K562 (cell line): ENCODE results near the gene BHLHE23. TPM values are rescaled to one million over a fixed set of nuclear protein-coding genes. Genes with fewer than 3 reads are reported as not detected.

Experiments used
- ATAC-seq: fragments of 200-7000 bp; cut with Tn5 transposase; 3 replicates; pipeline ENCODE4 v1.9.1; 2020; ENCODE audit warnings: moderate library complexity
- BruUV-seq: library from RNA; stranded (reverse); fragments of 400-500 nt; replicated peaks from 2 replicates; lab custom pipeline; 2021; lab: Mats Ljungman, UMichigan
- CTCF ChIA-PET: fragments of 300-600 bp; formaldehyde crosslinking; extraction: SDS; loops from one replicate; lab custom pipeline; 2021; ENCODE audit warnings: low intra/inter-chr PET ratio; lab: Yijun Ruan, JAX
- POLR2A ChIA-PET: fragments of 300-600, 350-650 bp; sonication (Branson Sonifier 250); formaldehyde crosslinking; extraction: SDS; loops from one replicate; lab custom pipeline; 2021; ENCODE audit warnings: antibody characterized with exemption, inconsistent platforms; lab: Yijun Ruan, JAX
- DNase-seq, 4 experiments: peaks; one replicate each; pipeline versions ENCODE4 v3.0.0 to v3.0.0-alpha.2; 2011 to 2018; ENCODE audit warnings: low spot score in 3 of 4, mixed read lengths in 3 of 4; ENCODE audit errors: extremely low read depth in 1 of 4
- FAIRE-seq: peaks from 2 replicates; lab custom pipeline; 2011; peaks lifted over from hg19 to GRCh38; lab: Jason Lieb, UNC
- H2AFZ ChIP-seq: 2 replicates; pipeline ENCODE4 v1.6.0; 2011; ENCODE audit warnings: low read depth, low read length, control low read depth, inconsistent platforms
- H3K27ac ChIP-seq: fragments of 200-600 bp; 3 replicates; pipeline ENCODE4 v1.8.0; 2011; ENCODE audit warnings: low read depth, mild to moderate bottlenecking, control low read depth, inconsistent platforms, low read length, moderate library complexity, mixed read lengths; ENCODE audit errors: extremely low read depth
- H3K27me3 ChIP-seq, 2 experiments: fragments of 300-600 bp in 1 of 2; 2 replicates in 1 of 2; 3 replicates in 1 of 2; pipeline versions ENCODE4 v1.6.0 to v1.8.0; 2011; ENCODE audit warnings: inconsistent platforms in 2 of 2, low read length in 2 of 2, mild to moderate bottlenecking in 1 of 2, mixed read lengths in 1 of 2, moderate library complexity in 1 of 2; ENCODE audit not compliant: control insufficient read depth in 2 of 2, insufficient read depth in 2 of 2
- H3K36me3 ChIP-seq: fragments of 300-600 bp; 3 replicates; pipeline ENCODE4 v1.8.0; 2011; ENCODE audit warnings: mild to moderate bottlenecking, low read length, inconsistent platforms; ENCODE audit not compliant: control insufficient read depth, insufficient read depth
- H3K4me1 ChIP-seq, 2 experiments: fragments of 200-600 bp in 1 of 2; replicated peaks in 1 of 2; 2 replicates in 1 of 2; 3 replicates in 1 of 2; pipeline versions ENCODE4 v1.5.1 to v1.8.0; 2011; ENCODE audit warnings: inconsistent platforms in 2 of 2, low read length in 2 of 2, mild to moderate bottlenecking in 1 of 2, mixed read lengths in 1 of 2, moderate library complexity in 1 of 2; ENCODE audit not compliant: control insufficient read depth in 2 of 2, insufficient read depth in 2 of 2
- H3K4me2 ChIP-seq: 2 replicates; pipeline ENCODE4 v1.6.1; 2011; ENCODE audit warnings: low read length, control low read depth, inconsistent platforms, mixed read lengths; ENCODE audit not compliant: insufficient read depth
- H3K4me3 ChIP-seq: fragments of 200-600 bp; sonication (generic), shearing (Covaris generic); 2 replicates; pipeline ENCODE4 v1.5.1; 2016; ENCODE audit warnings: control low read depth, inconsistent platforms
- H3K79me2 ChIP-seq: fragments of 200-600 bp; 3 replicates; pipeline ENCODE4 v1.8.0; 2011; ENCODE audit warnings: low read length, inconsistent platforms; ENCODE audit not compliant: control insufficient read depth, insufficient read depth
- H3K9ac ChIP-seq, 2 experiments: 2 replicates each; pipeline versions ENCODE4 v1.6.0 to v1.6.1; 2011; ENCODE audit warnings: low read depth in 2 of 2, low read length in 2 of 2, control low read depth in 1 of 2, inconsistent platforms in 1 of 2, mild to moderate bottlenecking in 1 of 2, mixed read lengths in 1 of 2; ENCODE audit not compliant: insufficient read depth in 1 of 2
- H3K9me1 ChIP-seq: one replicate; pipeline ENCODE4 v1.6.0; 2011; ENCODE audit warnings: inconsistent platforms, mild to moderate bottlenecking, low read length, moderate library complexity; ENCODE audit not compliant: control insufficient read depth, insufficient read depth
- H3K9me3 ChIP-seq: replicated peaks from 2 replicates; pipeline ENCODE4 v1.5.1; 2011; ENCODE audit warnings: low read depth, low read length, inconsistent platforms; ENCODE audit not compliant: control insufficient read depth, insufficient read depth
- H4K20me1 ChIP-seq: replicated peaks from 2 replicates; pipeline ENCODE4 v1.6.1; 2011; ENCODE audit warnings: low read length, inconsistent platforms, mixed read lengths; ENCODE audit not compliant: control insufficient read depth, insufficient read depth
- CREB1 ChIP-seq, 2 experiments: sonication (generic) in 1 of 2; formaldehyde crosslinking in 1 of 2; IDR thresholded peaks; 2 replicates each; pipeline versions ENCODE4 v1.6.1 to v1.8.0; 2012 to 2022; ENCODE audit warnings: inconsistent platforms in 1 of 2, mild to moderate bottlenecking in 1 of 2, missing genetic modification reagents in 1 of 2, moderate library complexity in 1 of 2
- EGR1 ChIP-seq: fragments of 450-650 bp; conservative IDR thresholded peaks from 2 replicates; pipeline ENCODE4 v1.6.1; 2017; ENCODE audit warnings: mild to moderate bottlenecking
- KAT8 ChIP-seq: fragments of 450-650 bp; IDR thresholded peaks from 2 replicates; pipeline ENCODE4 v1.6.1; 2016; ENCODE audit warnings: low read depth, mild to moderate bottlenecking
- NFE2L1 ChIP-seq: fragments of 450-650 bp; IDR thresholded peaks from 2 replicates; pipeline ENCODE4 v1.6.1; 2016; ENCODE audit warnings: missing genetic modification characterization, low read depth, mild to moderate bottlenecking, missing compliant biosample characterization, moderate library complexity, borderline replicate concordance
- PHB ChIP-seq: fragments of 250-450 bp; sonication (Bioruptor Pico); IDR thresholded peaks from 2 replicates; pipeline ENCODE4 v1.5.0; 2021
- RBM22 ChIP-seq: fragments of 200-400 bp; formaldehyde crosslinking; IDR thresholded peaks from 2 replicates; pipeline ENCODE4 v1.6.1; 2018; ENCODE audit warnings: low read length, low read depth; ENCODE audit not compliant: poor library complexity, severe bottlenecking
- THRAP3 ChIP-seq: fragments of 450-650 bp; IDR thresholded peaks from 2 replicates; pipeline ENCODE4 v1.6.1; 2016; ENCODE audit warnings: mild to moderate bottlenecking, inconsistent platforms, borderline replicate concordance
- ZBTB17 ChIP-seq: fragments of 450-650 bp; formaldehyde crosslinking; IDR thresholded peaks from 2 replicates; pipeline ENCODE4 v1.4.0; 2020; ENCODE audit warnings: mild to moderate bottlenecking
- ZFP36 ChIP-seq: fragments of 150-350 bp; IDR thresholded peaks from 2 replicates; pipeline ENCODE4 v1.6.1; 2018; ENCODE audit warnings: low read length, low read depth; ENCODE audit not compliant: partially characterized antibody
- ZFP91 ChIP-seq: sonication (generic); formaldehyde crosslinking; IDR thresholded peaks from 2 replicates; pipeline ENCODE4 v1.8.0; 2022; ENCODE audit warnings: mild to moderate bottlenecking, missing genetic modification reagents
- ZNF316 ChIP-seq: fragments of 450-650 bp; IDR thresholded peaks from 2 replicates; pipeline ENCODE4 v1.6.1; 2016
- ZNF764 ChIP-seq: fragments of 250-450 bp; sonication (Bioruptor Pico); IDR thresholded peaks from 2 replicates; pipeline ENCODE4 v1.4.0; 2020; ENCODE audit warnings: low read depth, mild to moderate bottlenecking, moderate library complexity
- in situ Hi-C: fragments of 300-500 bp; cut with MboI; formaldehyde crosslinking; loops from 4 replicates; pipeline ENCODE4 v1.15.0; 2018; ENCODE audit warnings: inconsistent platforms, mixed read lengths
- intact Hi-C: fragments of 100-400 bp; cut with micrococcal nuclease; formaldehyde crosslinking; loops from 2 replicates; pipeline ENCODE4 v1.14.2; 2022
- polyA plus RNA-seq, 8 experiments: library from polyadenylated mRNA; depleted of rRNA in 4 of 8; stranded (reverse) in 5 of 8; unstranded in 3 of 8; fragments of >200 nt; fragmentation: Nextera tagmentation in 2 of 8; fragmentation: Illumina TruSeq in 1 of 8; extraction: Ambion mirVana in 2 of 8; extraction: Trizol in 1 of 8; gene quantifications; 2 replicates each; pipeline versions ENCODE4 v1.2.1 to v1.2.3, GENCODE V29; 2011 to 2014; ENCODE audit warnings: inconsistent platforms in 1 of 8, missing spikeins in 1 of 8
- total RNA-seq, 7 experiments: library from RNA; depleted of rRNA in 6 of 7; stranded (reverse); fragments of >200 nt in 6 of 7; fragmentation: Illumina TruSeq in 2 of 7; extraction: Trizol in 2 of 7; gene quantifications; 2 replicates each; pipeline versions ENCODE4 v1.2.1 to v1.2.3, GENCODE V29; 2011 to 2021; ENCODE audit warnings: low replicate concordance in 1 of 7
- TF ChIP-seq, protein P1 (sequence below): sonication (generic); IDR thresholded peaks from 2 replicates; pipeline ENCODE4 v1.6.1; 2016
- TF ChIP-seq, protein P2 (sequence below): fragments of 450-650 bp; formaldehyde crosslinking; IDR thresholded peaks from 2 replicates; pipeline ENCODE4 v1.4.0; 2022; ENCODE audit warnings: missing genetic modification characterization

Gene BHLHE23
- total and polyA plus RNA-seq, 9 of the 15 experiments (the other 6 are each of a cell fraction or from before 2014, with no cell fraction given): not detected

GRCh38 chr20:63013207-63013606, 6.4 kb upstream of the BHLHE23 start:
- CTCF ChIA-PET: no interaction called here

More at GRCh38 chr20:63013207-63013606, 6.4 kb upstream of the BHLHE23 start:
- no peak for FAIRE-seq
- intact Hi-C loops: no loop called here
- Histone ChIP-seq H3K9ac (no peak overlapping the region), H3K9me1 (no peaks in the 10 kb centered on the region), H3K79me2 (no peaks in the 10 kb centered on the region), H3K4me1 (peaks cover 5 to 37% of the 10 kb centered on the region in 2 experiments; a peak in 3 of 5 replicates), H3K27ac (no peak overlapping the region), H3K4me2 (no peak overlapping the region), H3K27me3 (peaks cover 56 to 72% of the 10 kb centered on the region in 2 experiments), H3K36me3 (no peaks in the 10 kb centered on the region), H4K20me1 (no peaks in the 10 kb centered on the region; the same call in none of the 2 replicates), H2AFZ (no peak overlapping the region), H3K9me3 (0 out of 2 replicates have a peak, but pooled peaks cover 3% of the 10 kb centered on the region), H3K4me3 (no peak overlapping the region)
- POLR2A ChIA-PET: no interaction called here
- TF ChIP-seq PHB (CRISPR knock-in tag): no peak
- no peak for TF ChIP-seq ZBTB17 (CRISPR knock-in tag)
- no peak for TF ChIP-seq EGR1
- TF ChIP-seq ZFP91: no peak
- TF ChIP-seq KAT8: no peak
- no peak for TF ChIP-seq CREB1 (IDR thresholded peaks at IDR 0.05)
- no peak for TF ChIP-seq CREB1 (CRISPR knock-in tag; IDR thresholded peaks at IDR 0.05)
- TF ChIP-seq ZNF764 (CRISPR knock-in tag): no peak
- TF ChIP-seq ZFP36: no peak
- TF ChIP-seq RBM22: no peak
- TF ChIP-seq, protein P1, sequence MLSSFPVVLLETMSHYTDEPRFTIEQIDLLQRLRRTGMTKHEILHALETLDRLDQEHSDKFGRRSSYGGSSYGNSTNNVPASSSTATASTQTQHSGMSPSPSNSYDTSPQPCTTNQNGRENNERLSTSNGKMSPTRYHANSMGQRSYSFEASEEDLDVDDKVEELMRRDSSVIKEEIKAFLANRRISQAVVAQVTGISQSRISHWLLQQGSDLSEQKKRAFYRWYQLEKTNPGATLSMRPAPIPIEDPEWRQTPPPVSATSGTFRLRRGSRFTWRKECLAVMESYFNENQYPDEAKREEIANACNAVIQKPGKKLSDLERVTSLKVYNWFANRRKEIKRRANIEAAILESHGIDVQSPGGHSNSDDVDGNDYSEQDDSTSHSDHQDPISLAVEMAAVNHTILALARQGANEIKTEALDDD: no peak
- TF ChIP-seq, protein P2, sequence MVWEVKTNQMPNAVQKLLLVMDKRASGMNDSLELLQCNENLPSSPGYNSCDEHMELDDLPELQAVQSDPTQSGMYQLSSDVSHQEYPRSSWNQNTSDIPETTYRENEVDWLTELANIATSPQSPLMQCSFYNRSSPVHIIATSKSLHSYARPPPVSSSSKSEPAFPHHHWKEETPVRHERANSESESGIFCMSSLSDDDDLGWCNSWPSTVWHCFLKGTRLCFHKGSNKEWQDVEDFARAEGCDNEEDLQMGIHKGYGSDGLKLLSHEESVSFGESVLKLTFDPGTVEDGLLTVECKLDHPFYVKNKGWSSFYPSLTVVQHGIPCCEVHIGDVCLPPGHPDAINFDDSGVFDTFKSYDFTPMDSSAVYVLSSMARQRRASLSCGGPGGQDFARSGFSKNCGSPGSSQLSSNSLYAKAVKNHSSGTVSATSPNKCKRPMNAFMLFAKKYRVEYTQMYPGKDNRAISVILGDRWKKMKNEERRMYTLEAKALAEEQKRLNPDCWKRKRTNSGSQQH: no peak
- no peak for TF ChIP-seq NFE2L1 (tag)
- TF ChIP-seq ZNF316: no peak
- TF ChIP-seq THRAP3: no peak
- no TSS peak for BruUV-seq
- no peak for ATAC-seq
- in situ Hi-C loops: loop anchor here (10.0 kb wide), 1 partner anchor 188 kb away; no protein-coding TSS in a partner anchor
- no peak for DNase-seq
